H9 (cell line): Measurements from ENCODE around the gene TFCP2. TPM values are rescaled to one million over a fixed set of nuclear protein-coding genes. Genes with fewer than 3 reads are reported as not detected.
"Not testable (repeated sequence)": the region's sequence is repeated elsewhere in the genome, so short reads cannot be mapped to it uniquely, and the experiment has no call there.

Experiments used
- DNase-seq: peaks from one replicate; pipeline ENCODE4 v3.0.0-alpha.2; 2017
- H2AFZ ChIP-seq: one replicate; pipeline ENCODE4 v1.6.1; 2013; ENCODE audit warnings: mild to moderate bottlenecking, low read length, control low read depth, moderate library complexity
- H2AK5ac ChIP-seq: 2 replicates; pipeline ENCODE4 v1.6.1; 2013; ENCODE audit warnings: low read length, control low read depth, mixed read lengths; ENCODE audit not compliant: insufficient read length
- H2BK120ac ChIP-seq: one replicate; pipeline ENCODE4 v1.6.1; 2013; ENCODE audit warnings: low read depth, mild to moderate bottlenecking, low read length, control low read depth, inconsistent platforms; ENCODE audit not compliant: poor library complexity, severe bottlenecking
- H2BK12ac ChIP-seq: 2 replicates; pipeline ENCODE4 v1.6.1; 2013; ENCODE audit warnings: low read length, control low read depth, mixed read lengths, low read depth; ENCODE audit not compliant: insufficient read length
- H2BK15ac ChIP-seq: 2 replicates; pipeline ENCODE4 v1.6.1; 2013; ENCODE audit warnings: low read depth, low read length, control low read depth
- H2BK20ac ChIP-seq: one replicate; pipeline ENCODE4 v1.6.1; 2013; ENCODE audit warnings: low read depth, mild to moderate bottlenecking, low read length, control low read depth, inconsistent platforms; ENCODE audit not compliant: poor library complexity, severe bottlenecking
- H2BK5ac ChIP-seq: 2 replicates; pipeline ENCODE4 v1.6.1; 2013; ENCODE audit warnings: low read length, control low read depth, mixed read lengths; ENCODE audit not compliant: insufficient read length
- H3K14ac ChIP-seq: 2 replicates; pipeline ENCODE4 v1.6.1; 2013; ENCODE audit warnings: low read length, control low read depth; ENCODE audit not compliant: insufficient read depth
- H3K18ac ChIP-seq: 2 replicates; pipeline ENCODE4 v1.6.1; 2013; ENCODE audit warnings: low read depth, mild to moderate bottlenecking, mixed read lengths, low read length, control low read depth; ENCODE audit not compliant: insufficient read length
- H3K23ac ChIP-seq: 2 replicates; pipeline ENCODE4 v1.6.1; 2013; ENCODE audit warnings: low read length, control low read depth, mixed read lengths, low read depth; ENCODE audit not compliant: insufficient read length
- H3K23me2 ChIP-seq: 2 replicates; pipeline ENCODE4 v1.6.1; 2013; ENCODE audit warnings: low read depth, mild to moderate bottlenecking, mixed read lengths, low read length, control low read depth; ENCODE audit not compliant: insufficient read length, poor library complexity, severe bottlenecking
- H3K27ac ChIP-seq: 2 replicates; pipeline ENCODE4 v1.5.1; 2013; ENCODE audit warnings: low read length, control low read depth, mixed read lengths, low read depth; ENCODE audit not compliant: insufficient read length
- H3K27me3 ChIP-seq: 2 replicates; pipeline ENCODE4 v1.6.1; 2013; ENCODE audit warnings: low read length, control low read depth, inconsistent platforms; ENCODE audit not compliant: insufficient read depth
- H3K4ac ChIP-seq: 2 replicates; pipeline ENCODE4 v1.6.1; 2013; ENCODE audit warnings: low read depth, mild to moderate bottlenecking, control low read depth, inconsistent platforms, low read length, moderate library complexity
- H3K4me1 ChIP-seq: 2 replicates; pipeline ENCODE4 v1.6.1; 2013; ENCODE audit warnings: low read length, control low read depth, inconsistent platforms; ENCODE audit not compliant: insufficient read depth
- H3K4me2 ChIP-seq: 2 replicates; pipeline ENCODE4 v1.6.1; 2013; ENCODE audit warnings: low read length, control low read depth, mixed read lengths; ENCODE audit not compliant: insufficient read length, insufficient read depth
- H3K56ac ChIP-seq: 2 replicates; pipeline ENCODE4 v1.6.1; 2013; ENCODE audit warnings: low read depth, mild to moderate bottlenecking, mixed read lengths, low read length, control low read depth; ENCODE audit not compliant: insufficient read length
- H3K79me1 ChIP-seq: 2 replicates; pipeline ENCODE4 v1.6.1; 2013; ENCODE audit warnings: low read depth, mild to moderate bottlenecking, moderate library complexity, low read length, control low read depth, inconsistent platforms; ENCODE audit not compliant: insufficient read depth, poor library complexity, severe bottlenecking
- H3K79me2 ChIP-seq: 2 replicates; pipeline ENCODE4 v1.6.1; 2013; ENCODE audit warnings: low read length, control low read depth, inconsistent platforms; ENCODE audit not compliant: insufficient read depth
- H3K9ac ChIP-seq: 2 replicates; pipeline ENCODE4 v1.6.1; 2013; ENCODE audit warnings: low read length, control low read depth, mixed read lengths; ENCODE audit not compliant: insufficient read length; ENCODE audit errors: extremely low read depth
- H3K9me3 ChIP-seq: one replicate; pipeline ENCODE4 v1.6.1; 2013; ENCODE audit warnings: low read depth, low read length, inconsistent platforms; ENCODE audit not compliant: control insufficient read depth
- H3T11ph ChIP-seq: one replicate; pipeline ENCODE4 v1.6.1; 2013; ENCODE audit warnings: mild to moderate bottlenecking, low read length, control low read depth, inconsistent platforms
- H4K20me1 ChIP-seq: one replicate; pipeline ENCODE4 v1.6.1; 2013; ENCODE audit not compliant: control insufficient read depth, insufficient read length, insufficient read depth
- H4K5ac ChIP-seq: 2 replicates; pipeline ENCODE4 v1.6.1; 2013; ENCODE audit warnings: low read depth, mild to moderate bottlenecking, mixed read lengths, low read length, control low read depth; ENCODE audit not compliant: insufficient read length
- H4K8ac ChIP-seq: replicated peaks from 2 replicates; pipeline ENCODE4 v1.6.1; 2013; ENCODE audit warnings: low read length, control low read depth, mixed read lengths, low read depth; ENCODE audit not compliant: insufficient read length
- H4K91ac ChIP-seq: 2 replicates; pipeline ENCODE4 v1.6.1; 2013; ENCODE audit warnings: low read depth, mild to moderate bottlenecking, moderate library complexity, mixed read lengths, low read length, control low read depth; ENCODE audit not compliant: insufficient read length
- H3K27ac Mint-ChIP-seq, 3 experiments: 2 replicates in 2 of 3; 3 replicates in 1 of 3; pipeline ENCODE4 v1.8.0; 2020 to 2021; ENCODE audit warnings: mixed read lengths in 3 of 3, mild to moderate bottlenecking in 1 of 3, moderate library complexity in 1 of 3
- H3K27me3 Mint-ChIP-seq: 2 replicates; pipeline ENCODE4 v1.8.0; 2021; ENCODE audit warnings: low read depth, mild to moderate bottlenecking, moderate library complexity, mixed read lengths
- H3K36me3 Mint-ChIP-seq, 3 experiments: 2 replicates in 2 of 3; 3 replicates in 1 of 3; pipeline ENCODE4 v1.8.0; 2020 to 2021; ENCODE audit warnings: low read depth in 3 of 3, mixed read lengths in 3 of 3; ENCODE audit not compliant: insufficient read depth in 1 of 3
- H3K4me1 Mint-ChIP-seq, 2 experiments: 2 replicates each; pipeline ENCODE4 v1.8.0; 2020; ENCODE audit warnings: mixed read lengths in 2 of 2
- H3K4me3 Mint-ChIP-seq, 2 experiments: 2 replicates in 1 of 2; 3 replicates in 1 of 2; pipeline ENCODE4 v1.8.0; 2020 to 2021; ENCODE audit warnings: mild to moderate bottlenecking in 2 of 2, mixed read lengths in 2 of 2, moderate library complexity in 1 of 2
- H3K9me3 Mint-ChIP-seq, 2 experiments: 2 replicates in 1 of 2; 3 replicates in 1 of 2; pipeline ENCODE4 v1.8.0; 2020; ENCODE audit warnings: mild to moderate bottlenecking in 2 of 2, mixed read lengths in 2 of 2, moderate library complexity in 1 of 2
- CTCF ChIP-seq: fragments of 200-600 bp; sonication (generic); conservative IDR thresholded peaks from 3 replicates; pipeline ENCODE4 v1.8.0; 2021; ENCODE audit warnings: antibody characterized with exemption, mild to moderate bottlenecking
- WGBS: extraction: QIAGEN DNeasy Blood & Tissue Kit; methylation state at CpG from one replicate; pipeline ENCODE4 v1.1.7; 2013; ENCODE audit warnings: missing lambda C conversion rate, low lambda C conversion rate, mixed read lengths; ENCODE audit not compliant: insufficient read length; ENCODE audit errors: extremely low coverage; 5-methylcytosine and 5-hydroxymethylcytosine counted together
- total RNA-seq: library from RNA; stranded (reverse); gene quantifications from 2 replicates; pipeline ENCODE4 v1.2.1, GENCODE V29; 2021

The TFCP2 gene
- total RNA-seq, 1 experiment from 2014 or later: 27.1 TPM

DNA sequence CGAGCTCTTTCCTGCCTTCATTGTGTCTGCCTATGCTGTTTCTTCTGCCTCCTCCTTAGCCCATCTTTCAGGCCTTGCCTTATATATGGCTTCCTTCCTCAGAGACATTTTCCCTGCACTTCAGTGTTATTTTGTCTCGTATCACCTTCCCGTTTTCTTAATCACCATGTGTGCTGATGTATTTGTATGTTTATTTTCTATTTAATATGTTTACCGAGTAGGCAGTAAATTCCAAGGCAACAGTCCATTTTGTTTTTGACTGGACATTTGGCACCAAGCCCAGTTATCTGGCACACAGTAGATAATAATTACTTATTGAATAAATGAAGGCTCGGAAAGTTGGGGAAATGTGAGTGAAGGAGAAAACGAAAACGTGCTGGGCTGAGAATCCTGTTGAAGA, 49.5 kb upstream of the TFCP2 start:
- Histone ChIP-seq H3K27me3 (no peaks in the 10 kb centered on the region), H3K23me2 (peaks cover 10% of the 10 kb centered on the region), H2BK20ac (no peak overlapping the region), H3K23ac (no peak overlapping the region), H2BK15ac (no peak overlapping the region), H4K8ac (no peak overlapping the region), H2BK120ac (no peak overlapping the region), H4K20me1 (no peaks in the 10 kb centered on the region), H3K79me2 (no peaks in the 10 kb centered on the region), H4K5ac (no peak overlapping the region), H3K4ac (no peak overlapping the region), H3K27ac (no peak overlapping the region), H2AK5ac (no peak overlapping the region), H2AFZ (no peak overlapping the region), H3K4me2 (no peak overlapping the region), H3K14ac (no peak overlapping the region), H3K79me1 (no peaks in the 10 kb centered on the region), H3T11ph (no peak overlapping the region), H3K18ac (no peak overlapping the region), H2BK12ac (no peak overlapping the region), H3K4me1 (no peaks in the 10 kb centered on the region; the same call in 1 of the 2 replicates), H2BK5ac (no peak overlapping the region), H3K9me3 (no peaks in the 10 kb centered on the region), H3K56ac (no peak overlapping the region), H4K91ac (no peak overlapping the region), H3K9ac (no peak overlapping the region)
- peaks cover 0 to 7% (median 2%) of the 10 kb centered on the region in 3 experiments; a peak in 4 of 7 replicates for H3K36me3 Mint-ChIP-seq
- H3K4me3 Mint-ChIP-seq: no peak overlapping the region
- DNase-seq: no peak
- whole genome bisulfite sequencing: 100% methylated on average over 2 of the region's 7 CpGs
- peak overlapping the region in 2 of 3 experiments; percentile 50 to 59; a peak in 3 of 7 replicates for H3K27ac Mint-ChIP-seq
- H3K4me1 Mint-ChIP-seq: peaks cover 13 to 14% of the 10 kb centered on the region in 2 experiments
- TF ChIP-seq CTCF: no peak
- H3K9me3 Mint-ChIP-seq: no peaks in the 10 kb centered on the region
- H3K27me3 Mint-ChIP-seq: no peaks in the 10 kb centered on the region

DNA sequence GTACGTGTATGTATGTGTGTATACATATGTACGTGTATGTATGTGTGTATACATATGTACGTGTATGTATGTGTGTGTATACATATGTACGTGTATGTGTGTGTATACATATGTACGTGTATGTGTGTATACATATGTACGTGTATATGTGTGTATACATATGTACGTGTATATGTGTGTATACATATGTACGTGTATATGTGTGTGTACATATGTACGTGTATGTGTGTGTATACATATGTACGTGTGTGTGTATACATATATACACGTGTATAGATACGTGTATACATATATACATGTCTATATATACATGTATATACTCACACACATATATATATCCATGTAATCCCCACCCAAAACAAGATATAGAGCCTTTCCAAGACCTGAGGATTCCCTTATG, 46.9 kb upstream of the TFCP2 start:
- not testable (repeated sequence) for H3K27me3 Mint-ChIP-seq, H2BK5ac ChIP-seq, H2BK120ac ChIP-seq, H3K56ac ChIP-seq, H3K4me2 ChIP-seq, H3K27me3 ChIP-seq, H2BK12ac ChIP-seq, H3K4ac ChIP-seq, H3K23ac ChIP-seq, H3T11ph ChIP-seq, H3K27ac ChIP-seq, H3K4me1 ChIP-seq, H2BK20ac ChIP-seq, H3K9me3 Mint-ChIP-seq, H3K18ac ChIP-seq, H3K79me2 ChIP-seq, H4K8ac ChIP-seq, H4K5ac ChIP-seq, DNase-seq, H3K79me1 ChIP-seq, H3K4me3 Mint-ChIP-seq, H2AFZ ChIP-seq, H3K27ac Mint-ChIP-seq, H4K91ac ChIP-seq, H3K14ac ChIP-seq, H2BK15ac ChIP-seq, H2AK5ac ChIP-seq, H4K20me1 ChIP-seq, H3K9me3 ChIP-seq, H3K9ac ChIP-seq, H3K36me3 Mint-ChIP-seq
- WGBS: no CpG with 5 or more reads among the region's 12 CpGs
- H3K23me2 ChIP-seq: peaks cover 15% of the 10 kb centered on the region
- H3K4me1 Mint-ChIP-seq: peaks cover 18% of the 10 kb centered on the region in 2 experiments
